ENCODE measurements around the gene KIF22.

The KIF22 gene

GRCh38 chr16:29843931-29844330 lies 53.4 kb downstream of the KIF22 start:
- no peak for DNase-seq

GRCh38 chr16:29844575-29845331 lies 54.2 kb downstream of the KIF22 start:
- DNase-seq, result no peak

DNA sequence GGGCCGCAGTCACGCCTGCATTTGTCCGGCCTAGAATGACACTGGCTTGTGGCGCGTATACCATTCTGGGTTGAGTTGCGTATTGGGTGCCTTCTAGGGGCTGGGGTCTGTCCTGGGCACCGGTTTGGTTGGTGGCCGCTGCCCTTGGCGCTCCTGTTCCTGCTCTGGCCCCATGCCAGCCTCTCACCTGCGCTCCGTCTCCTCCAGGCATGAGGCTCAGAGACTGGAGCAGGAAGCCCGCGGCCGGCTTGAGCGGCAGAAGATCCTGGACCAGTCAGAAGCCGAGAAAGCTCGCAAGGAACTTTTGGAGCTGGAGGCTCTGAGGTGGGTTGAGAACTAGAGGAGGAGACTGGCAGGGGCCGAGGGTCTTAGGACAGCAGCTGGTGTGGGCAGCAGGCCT lies 55.1 kb downstream of the KIF22 start:
- DNase-seq, result no peak

DNA sequence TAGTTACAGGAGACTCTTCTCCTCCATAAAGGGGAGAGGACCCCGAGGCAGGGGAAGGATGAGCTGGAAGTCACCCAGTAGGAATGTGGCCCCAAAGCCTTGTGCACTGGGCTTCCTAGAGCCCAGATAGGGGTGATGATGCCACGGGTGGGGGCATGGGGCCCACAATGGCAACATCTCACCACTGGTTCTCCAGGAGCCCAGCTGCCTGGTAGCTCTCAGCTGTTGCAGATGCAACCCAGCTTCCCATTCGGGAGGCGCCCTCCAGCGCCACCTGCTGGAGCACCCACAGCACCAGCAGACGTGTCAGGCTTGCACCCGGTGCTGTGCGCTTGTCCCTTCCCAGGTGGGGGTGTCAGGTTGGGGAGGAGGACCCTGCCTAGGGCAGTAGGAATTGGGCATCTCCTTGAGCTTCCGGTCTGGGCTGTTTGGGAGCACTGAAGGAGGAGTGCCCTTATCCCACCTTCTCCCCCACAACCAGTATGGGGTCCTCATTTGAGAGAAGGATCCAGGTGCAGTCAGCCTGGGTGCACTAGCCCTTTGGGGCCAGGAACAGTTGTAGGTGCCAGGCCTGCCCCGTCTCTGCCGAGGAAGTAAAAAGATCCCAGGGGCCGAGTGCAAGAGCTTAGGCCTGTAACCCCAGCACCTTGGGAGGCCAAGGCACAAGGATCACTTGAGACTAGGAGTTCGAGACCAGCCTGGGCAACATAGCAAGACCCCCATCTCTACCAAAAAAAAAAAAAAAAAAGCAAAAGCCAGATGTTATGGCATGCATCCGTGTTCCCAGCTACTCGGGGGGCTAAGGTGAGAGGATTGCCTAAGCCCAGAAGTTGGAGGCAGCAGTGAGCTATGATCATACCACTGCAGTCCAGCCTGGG lies 58.1 kb downstream of the KIF22 start:
- peak; percentile 83 for DNase-seq

DNA sequence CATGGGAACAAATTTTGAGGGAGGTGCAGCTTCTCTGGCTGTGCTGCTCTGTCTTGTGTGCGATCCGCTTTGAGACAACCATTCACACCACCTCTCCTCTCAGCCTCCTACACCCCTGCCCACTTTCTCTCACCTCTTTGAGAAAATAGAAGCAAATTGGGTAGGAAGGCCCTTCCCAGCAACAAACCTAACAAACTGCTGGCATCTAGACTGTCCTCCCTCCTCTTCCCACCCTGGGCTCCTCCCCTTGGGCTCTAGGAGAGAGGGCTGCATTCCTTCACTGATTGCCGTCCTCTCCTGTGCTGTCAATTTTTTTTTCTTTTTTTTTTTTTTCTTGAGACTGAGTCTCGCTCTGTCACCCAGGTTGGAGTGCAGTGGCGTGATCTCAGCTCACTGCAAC lies 59.0 kb downstream of the KIF22 start:
- DNase-seq, result no peak

DNA sequence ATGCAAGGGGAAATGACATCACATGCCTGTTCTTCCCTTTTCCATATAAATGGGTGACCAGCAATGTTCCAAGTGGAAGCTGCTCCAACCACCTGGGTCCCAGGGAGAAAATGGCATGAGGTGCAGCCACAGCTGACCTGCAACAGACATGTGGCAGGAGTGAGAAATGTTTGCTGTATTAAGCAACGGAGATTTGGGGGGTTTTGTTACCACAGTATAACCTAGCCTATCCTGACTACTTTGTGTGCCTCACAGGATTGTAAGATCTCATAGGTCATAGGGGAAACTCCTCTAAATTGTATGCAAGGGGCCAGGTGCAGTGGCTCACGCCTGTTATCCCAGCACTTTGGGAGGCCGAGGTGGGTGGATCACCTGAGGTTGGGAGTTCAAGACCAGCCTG lies 60.4 kb downstream of the KIF22 start:
- DNase-seq, result no peak

DNA sequence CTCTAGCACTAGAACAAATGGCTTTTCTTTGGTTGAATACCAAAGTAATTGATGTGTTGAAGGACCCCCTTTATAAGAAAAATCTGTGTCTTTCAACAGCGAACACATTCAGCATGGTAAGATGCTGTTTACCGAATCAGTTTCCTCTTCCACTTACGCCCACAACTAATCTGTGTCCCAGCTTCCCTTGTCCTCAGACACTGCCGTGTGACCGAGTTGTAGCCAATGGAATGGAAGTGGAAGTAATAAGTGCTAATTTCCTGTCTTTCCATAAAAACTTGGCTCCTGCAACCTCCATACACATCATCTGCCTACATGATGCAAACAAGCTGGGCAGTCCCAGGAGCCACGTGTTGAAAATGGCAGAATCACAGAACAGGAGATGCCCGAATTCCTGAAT lies 62.1 kb downstream of the KIF22 start:
- DNase-seq, result no peak

GRCh38 chr16:29854520-29855100 lies 64.1 kb downstream of the KIF22 start:
- DNase-seq, result no peak
